H1 (cell line): ENCODE data around the gene STARD4.

Experiments
- CEBPB ChIP-seq: IDR thresholded peaks from 2 replicates; pipeline ENCODE4 v1.6.1; 2012; ENCODE audit warnings: low read depth, low read length
- CTBP2 ChIP-seq: IDR thresholded peaks from 2 replicates; pipeline ENCODE4 v1.7.0; 2011; ENCODE audit warnings: borderline replicate concordance, mild to moderate bottlenecking, moderate library complexity, mixed read lengths, low read length; ENCODE audit not compliant: insufficient read depth, insufficient read length
- EP300 ChIP-seq, 2 experiments: IDR thresholded peaks; 1 replicate in 1 of 2; 2 replicates in 1 of 2; pipeline ENCODE4 v1.6.1; 2011 to 2012; ENCODE audit warnings: low read depth in 2 of 2, low read length in 2 of 2, mild to moderate bottlenecking in 2 of 2, borderline replicate concordance in 1 of 2, inconsistent platforms in 1 of 2, moderate library complexity in 1 of 2
- EZH2 ChIP-seq: fragments of 200-600 bp; sonication (generic); IDR thresholded peaks from 2 replicates; pipeline ENCODE4 v1.7.1; 2012; ENCODE audit warnings: low read depth, mild to moderate bottlenecking, moderate library complexity, low read length, inconsistent platforms; ENCODE audit not compliant: severe bottlenecking
- KDM1A ChIP-seq: fragments of 200-600, 300-600 bp; sonication (generic); IDR thresholded peaks from 2 replicates; pipeline ENCODE4 v1.7.1; 2016; ENCODE audit warnings: mild to moderate bottlenecking, low read length, borderline replicate concordance
- MAX ChIP-seq: IDR thresholded peaks from 2 replicates; pipeline ENCODE4 v1.6.1; 2012; ENCODE audit warnings: inconsistent platforms
- POLR2A ChIP-seq, 2 experiments: IDR thresholded peaks; 1 replicate in 1 of 2; 2 replicates in 1 of 2; pipeline ENCODE4 v1.6.1; 2011; ENCODE audit warnings: low read depth in 2 of 2, low read length in 2 of 2, mild to moderate bottlenecking in 2 of 2; ENCODE audit errors: control extremely low read depth in 1 of 2
- RBBP5 ChIP-seq: IDR thresholded peaks from 2 replicates; pipeline ENCODE4 v1.7.1; 2012; ENCODE audit warnings: low read depth, mild to moderate bottlenecking, inconsistent platforms, low read length, moderate library complexity, borderline replicate concordance
- RFX5 ChIP-seq: IDR thresholded peaks from 2 replicates; pipeline ENCODE4 v1.6.1; 2011; ENCODE audit warnings: low read depth, low read length, improper control_type of control experiment, borderline replicate concordance
- SIN3A ChIP-seq, 2 experiments: IDR thresholded peaks in 1 of 2; conservative IDR thresholded peaks in 1 of 2; 2 replicates each; pipeline ENCODE4 v1.6.1; 2011 to 2012; ENCODE audit warnings: low read length in 2 of 2, improper control_type of control experiment in 1 of 2, low read depth in 1 of 2, mild to moderate bottlenecking in 1 of 2
- SP1 ChIP-seq: IDR thresholded peaks from 2 replicates; pipeline ENCODE4 v1.6.1; 2011; ENCODE audit warnings: low read depth, low read length
- YY1 ChIP-seq: IDR thresholded peaks from 2 replicates; pipeline ENCODE4 v1.6.1; 2011; ENCODE audit warnings: low read depth, mild to moderate bottlenecking, low read length
- ZNF274 ChIP-seq: IDR thresholded peaks from 2 replicates; pipeline ENCODE4 v1.7.0; 2012; ENCODE audit warnings: low read length, borderline replicate concordance; ENCODE audit errors: extremely low read depth
- TF ChIP-seq, protein P1 (sequence below), 3 experiments: IDR thresholded peaks; 1 replicate in 2 of 3; 2 replicates in 1 of 3; pipeline versions ENCODE4 v1.5.1 to v1.6.1; 2011; ENCODE audit warnings: low read length in 3 of 3, mild to moderate bottlenecking in 3 of 3, inconsistent platforms in 2 of 3, low read depth in 1 of 3, moderate library complexity in 1 of 3; ENCODE audit not compliant: insufficient read depth in 1 of 3; ENCODE audit errors: control extremely low read depth in 1 of 3

DNA sequence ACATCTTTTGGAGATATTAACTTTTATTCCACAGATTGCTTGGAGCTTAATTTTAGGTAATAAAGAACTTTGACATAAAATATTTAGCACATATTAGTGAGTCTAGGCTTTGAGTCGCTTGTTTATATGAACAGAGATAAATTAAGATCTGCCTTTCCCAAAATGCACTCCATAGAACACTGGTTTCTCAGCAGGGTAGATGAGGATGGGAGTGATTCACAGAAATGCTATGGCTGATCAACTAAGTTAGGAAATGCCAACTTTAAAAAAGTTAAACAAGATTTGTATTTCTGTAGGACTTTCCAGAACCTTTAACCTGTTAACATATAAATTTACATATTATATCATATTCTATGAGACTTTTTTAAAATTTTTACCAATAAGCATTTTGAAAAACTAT, 65.2 kb downstream of the STARD4 start:
- TF ChIP-seq YY1 (no peak), EP300 (IDR thresholded peaks at IDR 0.05; ENCODE audit: borderline replicate concordance in 1 of 2, low read depth in 2 of 2, low read length in 2 of 2) (no peak), CTBP2 (no peak), ZNF274 (no peak), CEBPB (no peak), EZH2 (no peak), KDM1A (no peak), RBBP5 (no peak), SP1 (no peak), MAX (no peak), SIN3A (conservative IDR thresholded peaks at IDR 0.05 in 1 of 2, IDR thresholded peaks at IDR 0.05 in 1 of 2; ENCODE audit: low read depth in 1 of 2, low read length in 2 of 2) (no peak), POLR2A (IDR thresholded peaks at IDR 0.05; ENCODE audit: control extremely low read depth in 1 of 2, low read depth in 2 of 2, low read length in 2 of 2) (no peak), RFX5 (no peak)
- TF ChIP-seq, protein P1, sequence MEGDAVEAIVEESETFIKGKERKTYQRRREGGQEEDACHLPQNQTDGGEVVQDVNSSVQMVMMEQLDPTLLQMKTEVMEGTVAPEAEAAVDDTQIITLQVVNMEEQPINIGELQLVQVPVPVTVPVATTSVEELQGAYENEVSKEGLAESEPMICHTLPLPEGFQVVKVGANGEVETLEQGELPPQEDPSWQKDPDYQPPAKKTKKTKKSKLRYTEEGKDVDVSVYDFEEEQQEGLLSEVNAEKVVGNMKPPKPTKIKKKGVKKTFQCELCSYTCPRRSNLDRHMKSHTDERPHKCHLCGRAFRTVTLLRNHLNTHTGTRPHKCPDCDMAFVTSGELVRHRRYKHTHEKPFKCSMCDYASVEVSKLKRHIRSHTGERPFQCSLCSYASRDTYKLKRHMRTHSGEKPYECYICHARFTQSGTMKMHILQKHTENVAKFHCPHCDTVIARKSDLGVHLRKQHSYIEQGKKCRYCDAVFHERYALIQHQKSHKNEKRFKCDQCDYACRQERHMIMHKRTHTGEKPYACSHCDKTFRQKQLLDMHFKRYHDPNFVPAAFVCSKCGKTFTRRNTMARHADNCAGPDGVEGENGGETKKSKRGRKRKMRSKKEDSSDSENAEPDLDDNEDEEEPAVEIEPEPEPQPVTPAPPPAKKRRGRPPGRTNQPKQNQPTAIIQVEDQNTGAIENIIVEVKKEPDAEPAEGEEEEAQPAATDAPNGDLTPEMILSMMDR (IDR thresholded peaks at IDR 0.05; ENCODE audit: control extremely low read depth in 1 of 3, insufficient read depth in 1 of 3, low read depth in 1 of 3, low read length in 3 of 3): no peak
